ENCODE measurements around the gene COL4A2.
"Not testable (repeated sequence)": the region's sequence is repeated elsewhere in the genome, so short reads cannot be mapped to it uniquely, and the experiment has no call there.

The COL4A2 gene

GRCh38 chr13:110495881-110496280 is 188.8 kb downstream of the COL4A2 start:
- no peak for TF ChIP-seq ZNF274 (IDR thresholded peaks at IDR 0.05; ENCODE audit: low read depth, low read length)
- no peak overlapping the region for H3K4me3 ChIP-seq (ENCODE audit: low read length)

DNA sequence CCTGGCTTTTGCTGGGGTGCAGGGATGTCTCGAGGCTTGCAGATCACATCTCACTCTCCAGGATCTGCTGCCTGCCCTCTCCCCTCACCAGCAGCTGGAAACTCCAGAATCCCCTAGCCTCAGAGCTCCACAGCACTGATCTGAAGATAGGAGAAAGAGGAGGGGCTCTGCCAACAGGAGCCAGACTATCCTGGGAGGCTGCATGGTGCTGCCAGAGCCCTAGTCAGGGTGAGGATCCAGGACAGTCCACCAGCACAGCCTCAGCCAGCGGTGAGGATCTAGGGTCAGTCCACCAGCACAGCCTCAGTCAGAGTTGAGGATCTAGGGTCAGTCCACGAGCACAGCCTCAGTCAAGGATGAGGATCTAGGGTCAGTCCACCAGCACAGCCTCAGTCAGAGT is 189.2 kb downstream of the COL4A2 start:
- no peak overlapping the region for H3K4me3 ChIP-seq (ENCODE audit: low read length)
- TF ChIP-seq ZNF274 (IDR thresholded peaks at IDR 0.05; ENCODE audit: low read depth, low read length) = no peak

GRCh38 chr13:110497003-110497402 is 189.9 kb downstream of the COL4A2 start:
- no peak overlapping the region for H3K4me3 ChIP-seq (ENCODE audit: low read length)
- no peak for TF ChIP-seq ZNF274 (IDR thresholded peaks at IDR 0.05; ENCODE audit: low read depth, low read length)

DNA sequence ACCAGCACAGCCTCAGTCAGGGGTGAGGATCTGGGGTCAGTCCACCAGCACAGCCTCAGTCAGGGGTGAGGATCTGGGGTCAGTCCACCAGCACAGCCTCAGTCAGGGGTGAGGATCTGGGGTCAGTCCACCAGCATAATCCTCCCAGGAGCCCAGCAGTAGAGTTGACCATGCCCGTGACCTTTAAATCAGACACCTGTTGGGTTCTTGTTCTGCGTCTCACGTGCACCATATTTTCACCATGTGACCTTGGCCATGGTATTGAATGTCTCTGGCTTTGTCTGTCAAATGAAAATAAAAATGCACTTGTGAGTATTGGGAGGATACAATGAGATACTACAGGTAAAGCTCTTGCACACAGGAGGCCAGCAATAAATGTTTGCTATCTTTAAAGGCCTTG is 190.8 kb downstream of the COL4A2 start:
- not testable (repeated sequence) for H3K4me3 ChIP-seq (ENCODE audit: low read length)

DNA sequence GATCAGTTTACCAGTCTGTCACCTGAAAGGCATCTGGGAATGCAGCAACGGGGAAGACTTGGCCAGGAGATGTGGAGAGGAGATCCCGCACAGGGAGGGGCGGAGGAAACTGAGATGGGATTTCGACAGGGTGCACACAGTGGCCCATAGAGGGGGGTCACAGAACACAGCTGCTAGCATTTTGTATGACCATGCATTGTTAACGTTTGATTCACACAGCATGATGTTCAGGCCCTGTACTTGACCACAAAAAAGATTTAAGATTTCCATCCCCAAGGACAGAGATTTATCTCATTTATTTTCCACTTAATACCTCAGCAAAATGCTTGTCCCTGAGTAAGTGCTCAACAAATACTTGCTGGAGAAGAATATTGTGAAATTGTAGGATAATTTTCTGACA is 191.2 kb downstream of the COL4A2 start:
- TF ChIP-seq ZNF274 (IDR thresholded peaks at IDR 0.05; ENCODE audit: low read depth, low read length) = no peak

DNA sequence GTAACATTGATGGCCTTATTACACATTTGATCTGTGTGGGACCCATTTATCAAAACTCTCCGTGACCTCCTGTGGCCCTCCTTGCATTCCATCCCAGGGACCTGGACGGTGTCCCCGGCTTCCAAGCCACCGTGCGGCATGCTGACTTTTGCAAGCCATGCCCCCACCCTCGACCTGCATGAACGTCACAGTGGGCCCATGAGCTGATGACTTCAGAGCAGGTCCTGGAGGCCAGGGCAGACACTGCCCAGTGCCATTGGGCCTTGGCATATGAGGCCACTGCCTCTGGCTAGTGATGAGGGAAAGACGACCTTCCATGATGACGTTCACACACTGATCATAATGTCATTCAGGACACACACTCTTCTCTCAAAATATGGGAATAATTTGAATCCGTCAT is 191.7 kb downstream of the COL4A2 start:
- no peak for TF ChIP-seq ZNF274 (IDR thresholded peaks at IDR 0.05; ENCODE audit: low read depth, low read length)
- no peak overlapping the region for H3K4me3 ChIP-seq (ENCODE audit: low read length)

More for the DNA sequence above, 191.2 kb downstream of the COL4A2 start:
- H3K4me3 ChIP-seq (ENCODE audit: low read length) = no peak overlapping the region

DNA sequence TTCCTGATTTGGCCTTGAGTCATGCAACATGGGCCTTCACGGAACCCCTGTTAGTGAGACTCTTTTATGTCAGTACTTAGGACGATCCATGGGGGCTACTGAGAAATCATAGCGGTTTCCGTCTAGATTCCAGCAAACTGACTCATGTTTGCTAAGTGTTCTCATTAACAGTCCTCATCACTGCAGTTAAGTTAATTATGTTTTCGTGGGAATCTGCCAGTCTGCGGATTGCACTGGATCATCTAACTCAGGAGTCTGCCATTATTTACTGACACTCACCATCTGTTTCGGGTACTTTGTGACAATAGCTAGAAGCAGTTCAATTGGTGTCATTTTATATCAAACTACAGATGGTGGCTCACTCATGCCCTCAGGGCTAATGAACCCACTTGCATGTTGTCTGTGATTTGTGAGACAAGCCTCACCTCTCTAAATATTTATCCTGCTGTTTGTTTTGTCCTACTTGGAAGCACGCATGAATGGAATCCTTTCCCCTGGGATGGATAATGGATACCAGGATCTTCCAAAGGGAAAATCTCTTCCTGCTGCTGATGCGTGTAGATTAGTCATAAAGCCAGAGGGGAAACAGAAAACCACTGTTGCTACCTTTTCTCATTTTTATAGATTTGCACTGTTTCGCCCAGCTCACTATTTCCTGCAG is 192.7 kb downstream of the COL4A2 start:
- TF ChIP-seq ZNF274 (IDR thresholded peaks at IDR 0.05; ENCODE audit: low read depth, low read length) = no peak
- H3K4me3 ChIP-seq (ENCODE audit: low read length) = no peak overlapping the region

DNA sequence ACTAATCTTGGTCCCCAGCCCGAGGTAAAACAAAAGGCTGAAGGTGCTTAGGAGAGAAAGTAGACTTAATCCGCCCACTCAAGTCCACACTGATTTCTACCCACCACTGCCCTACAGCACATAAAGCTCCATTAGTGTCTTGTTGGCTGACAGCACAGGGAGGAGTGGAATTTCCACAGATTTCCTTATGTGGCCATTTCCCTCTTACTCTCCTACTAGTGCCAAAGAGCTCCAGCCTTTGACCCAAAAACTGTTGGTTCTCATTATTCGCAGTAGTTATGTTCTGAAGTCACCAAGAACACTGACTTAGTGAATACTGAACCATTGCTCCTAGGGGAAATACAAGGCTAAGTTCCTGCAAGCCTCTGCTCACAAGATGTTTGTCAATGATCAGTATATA is 193.3 kb downstream of the COL4A2 start:
- no peak for TF ChIP-seq ZNF274 (IDR thresholded peaks at IDR 0.05; ENCODE audit: low read depth, low read length)
- H3K4me3 ChIP-seq (ENCODE audit: low read length) = no peak overlapping the region

GRCh38 chr13:110501188-110501587 is 194.1 kb downstream of the COL4A2 start:
- no peak for TF ChIP-seq ZNF274 (IDR thresholded peaks at IDR 0.05; ENCODE audit: low read depth, low read length)
- H3K4me3 ChIP-seq (ENCODE audit: low read length) = no peak overlapping the region

GRCh38 chr13:110503037-110503901 is 196.2 kb downstream of the COL4A2 start:
- no peak for TF ChIP-seq ZNF274 (IDR thresholded peaks at IDR 0.05; ENCODE audit: low read depth, low read length)

DNA sequence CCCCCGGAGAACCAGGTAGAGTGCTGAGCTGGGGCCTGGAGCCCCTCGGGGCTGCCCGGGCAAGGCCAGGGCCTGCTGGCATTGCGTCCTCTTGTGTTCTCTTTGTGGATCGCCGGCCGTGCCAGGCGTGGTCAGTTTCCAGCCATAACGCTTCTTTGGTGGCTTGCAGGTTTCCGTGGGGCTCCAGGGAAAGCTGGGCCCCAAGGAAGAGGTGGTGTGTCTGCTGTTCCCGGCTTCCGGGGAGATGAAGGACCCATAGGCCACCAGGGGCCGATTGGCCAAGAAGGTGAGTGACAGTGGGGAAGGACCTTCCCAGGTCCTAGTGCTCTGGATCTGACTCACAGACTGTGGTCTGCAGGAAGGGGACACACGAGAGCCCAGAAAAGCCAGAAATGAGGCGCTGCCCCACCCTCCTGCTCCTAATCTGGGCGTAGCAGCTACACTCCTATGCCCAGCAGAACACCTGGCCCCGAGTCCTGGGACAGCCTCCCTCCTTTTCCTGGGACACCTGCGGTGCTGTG is 197.0 kb downstream of the COL4A2 start:
- no peak for TF ChIP-seq ZNF274 (IDR thresholded peaks at IDR 0.05; ENCODE audit: low read depth, low read length)
- no peak overlapping the region for H3K4me3 ChIP-seq (ENCODE audit: low read length)

More at GRCh38 chr13:110503037-110503901, 196.2 kb downstream of the COL4A2 start:
- no peak overlapping the region for H3K4me3 ChIP-seq (ENCODE audit: low read length)

- no peak for TF ChIP-seq ZNF274 (IDR thresholded peaks at IDR 0.05; ENCODE audit: low read depth, low read length)
- H3K4me3 ChIP-seq (ENCODE audit: low read length) = no peak overlapping the region
These were observed 198.5 kb downstream of the COL4A2 start for GRCh38 chr13:110505594-110505993.

DNA sequence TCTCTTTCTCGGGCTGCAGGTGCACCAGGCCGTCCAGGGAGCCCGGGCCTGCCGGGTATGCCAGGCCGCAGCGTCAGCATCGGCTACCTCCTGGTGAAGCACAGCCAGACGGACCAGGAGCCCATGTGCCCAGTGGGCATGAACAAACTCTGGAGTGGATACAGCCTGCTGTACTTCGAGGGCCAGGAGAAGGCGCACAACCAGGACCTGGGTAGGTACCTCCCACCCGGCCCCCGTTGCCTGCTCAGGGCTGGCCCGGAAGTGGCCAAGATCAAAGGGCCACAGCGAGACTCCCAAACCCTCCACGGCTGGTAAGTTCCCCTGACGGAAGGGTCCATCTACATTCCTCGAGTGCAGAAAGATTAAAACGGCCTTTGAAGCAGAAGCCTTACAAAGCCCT is 199.3 kb downstream of the COL4A2 start:
- H3K4me3 ChIP-seq (ENCODE audit: low read length) = no peak overlapping the region
- TF ChIP-seq ZNF274 (IDR thresholded peaks at IDR 0.05; ENCODE audit: low read depth, low read length) = no peak

DNA sequence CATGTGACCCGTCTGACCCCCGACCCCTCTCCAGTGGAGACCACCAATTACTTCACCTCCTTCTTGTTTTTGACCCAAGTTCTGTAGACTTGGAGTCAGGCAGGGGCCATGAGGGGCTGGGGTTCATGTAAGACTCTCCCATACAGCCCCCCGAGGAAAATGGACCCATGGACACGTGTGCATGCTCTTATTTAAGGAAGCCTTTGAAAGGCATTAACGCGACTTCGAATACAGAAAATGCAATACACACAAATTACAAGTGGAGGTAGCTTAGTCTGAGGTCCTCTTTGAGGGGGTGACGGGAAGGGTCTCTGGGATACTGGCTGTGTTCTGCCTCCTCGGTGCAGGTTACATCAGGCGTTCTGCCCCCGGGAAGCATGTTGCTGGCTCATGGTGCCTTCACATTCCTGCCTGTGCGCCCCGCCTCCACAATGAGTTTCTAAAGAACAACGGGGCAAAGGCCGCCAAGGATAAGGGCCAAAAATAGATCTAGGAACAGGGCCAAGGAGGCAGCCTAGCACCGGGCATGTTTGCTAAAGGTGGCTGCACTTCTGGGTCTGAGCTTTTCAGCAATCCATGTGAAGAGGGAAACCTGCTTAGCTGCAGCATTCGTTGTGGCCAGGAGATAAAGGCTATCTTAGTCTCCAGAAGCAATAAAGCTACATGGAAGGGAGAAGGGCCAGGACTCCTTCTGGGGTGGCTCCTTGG is 199.9 kb downstream of the COL4A2 start:
- H3K4me3 ChIP-seq (ENCODE audit: low read length) = no peak overlapping the region
- TF ChIP-seq ZNF274 (IDR thresholded peaks at IDR 0.05; ENCODE audit: low read depth, low read length) = no peak
